ENCODE results near the gene HOXC6.

The HOXC6 gene

GRCh38 chr12:54000116-54001114, 27.8 kb upstream of the HOXC6 start, which contains the start of gene HOXC9:
HOXC9 (plus strand) TSS chr12:54000161; CDS start chr12:54000189, 28 bp downstream.
- DNase-seq (ENCODE audit: low spot score), result no peak
- TF ChIP-seq CTCF (IDR thresholded peaks at IDR 0.05; ENCODE audit: extremely low read depth, insufficient read depth, missing control alignments), result no peak
- in situ Hi-C loops (cut with MboI; ENCODE audit: low pct_unique_long_range_greater_than_20kb, low sequenced_read_pairs, unreplicated experiment), result loop anchor here (25.0 kb wide), 1 partner anchor 362 kb away; the partner anchor contains the start of gene GPR84

GRCh38 chr12:54001283-54002187, 26.7 kb upstream of the HOXC6 start:
- DNase-seq (ENCODE audit: low spot score), result no peak
- TF ChIP-seq CTCF (IDR thresholded peaks at IDR 0.05; ENCODE audit: extremely low read depth, insufficient read depth, missing control alignments), result no peak
- in situ Hi-C loops (cut with MboI; ENCODE audit: low pct_unique_long_range_greater_than_20kb, low sequenced_read_pairs, unreplicated experiment), result loop anchor here (25.0 kb wide), 1 partner anchor 361 kb away; the partner anchor contains the start of gene GPR84

- TF ChIP-seq CTCF (IDR thresholded peaks at IDR 0.05; ENCODE audit: extremely low read depth, insufficient read depth, missing control alignments), result no peak
- DNase-seq (ENCODE audit: low spot score), result no peak
- in situ Hi-C loops (cut with MboI; ENCODE audit: low pct_unique_long_range_greater_than_20kb, low sequenced_read_pairs, unreplicated experiment), result loop anchor here (25.0 kb wide), 1 partner anchor 360 kb away; the partner anchor contains the start of gene GPR84
Observed at GRCh38 chr12:54002278-54002914, 25.8 kb upstream of the HOXC6 start.

- in situ Hi-C loops (cut with MboI; ENCODE audit: low pct_unique_long_range_greater_than_20kb, low sequenced_read_pairs, unreplicated experiment), result loop anchor here (25.0 kb wide), 1 partner anchor 359 kb away; the partner anchor contains the start of gene GPR84
- DNase-seq (ENCODE audit: low spot score), result no peak
- no peak for TF ChIP-seq CTCF (IDR thresholded peaks at IDR 0.05; ENCODE audit: extremely low read depth, insufficient read depth, missing control alignments)
Observed at GRCh38 chr12:54002915-54003389, 25.3 kb upstream of the HOXC6 start.

- in situ Hi-C loops (cut with MboI; ENCODE audit: low pct_unique_long_range_greater_than_20kb, low sequenced_read_pairs, unreplicated experiment), result loop anchor here (25.0 kb wide), 1 partner anchor 359 kb away; the partner anchor contains the start of gene GPR84
- no peak for DNase-seq (ENCODE audit: low spot score)
- no peak for TF ChIP-seq CTCF (IDR thresholded peaks at IDR 0.05; ENCODE audit: extremely low read depth, insufficient read depth, missing control alignments)
Observed at GRCh38 chr12:54003625-54004024, 24.6 kb upstream of the HOXC6 start.

All from GM13977 (cell line).